Endothelial cell (in vitro differentiated cells): ENCODE results near the gene KLHL42. TPM values are rescaled to one million over a fixed set of nuclear protein-coding genes. Genes with fewer than 3 reads are reported as not detected.

Experiments used
- DNase-seq: peaks from one replicate; pipeline ENCODE4 v3.0.0; 2021; ENCODE audit warnings: low spot score
- H3K27ac Mint-ChIP-seq: one replicate; pipeline ENCODE4 v1.8.0; 2021; ENCODE audit warnings: mixed read lengths, inconsistent platforms; ENCODE audit not compliant: unreplicated experiment
- H3K27me3 Mint-ChIP-seq: one replicate; pipeline ENCODE4 v1.8.0; 2021; ENCODE audit warnings: mild to moderate bottlenecking, moderate library complexity, mixed read lengths, inconsistent platforms; ENCODE audit not compliant: unreplicated experiment
- H3K36me3 Mint-ChIP-seq: one replicate; pipeline ENCODE4 v1.8.0; 2021; ENCODE audit warnings: mild to moderate bottlenecking, low read depth, mixed read lengths, inconsistent platforms; ENCODE audit not compliant: unreplicated experiment
- H3K4me1 Mint-ChIP-seq: one replicate; pipeline ENCODE4 v1.8.0; 2021; ENCODE audit warnings: mild to moderate bottlenecking, mixed read lengths, inconsistent platforms; ENCODE audit not compliant: unreplicated experiment
- H3K4me3 Mint-ChIP-seq: one replicate; pipeline ENCODE4 v1.8.0; 2021; ENCODE audit warnings: mild to moderate bottlenecking, mixed read lengths, inconsistent platforms; ENCODE audit not compliant: unreplicated experiment
- H3K9me3 Mint-ChIP-seq: one replicate; pipeline ENCODE4 v1.8.0; 2021; ENCODE audit warnings: mixed read lengths, inconsistent platforms; ENCODE audit not compliant: unreplicated experiment
- total RNA-seq: library from RNA; stranded (reverse); fragmentation: NEBNext Ultra II Directional; extraction: Animal tissue kit (Norgen Biotek cat#: 25700); gene quantifications from one replicate; pipeline ENCODE4 v1.2.1, GENCODE V29; 2021; ENCODE audit not compliant: unreplicated experiment
- TF ChIP-seq, protein P1 (sequence below): fragments of 200-600 bp; sonication (generic); IDR thresholded peaks from one replicate; pipeline ENCODE4 v1.5.0; 2021; ENCODE audit warnings: antibody characterized with exemption; ENCODE audit not compliant: unreplicated experiment

Gene KLHL42
- total RNA-seq, 1 donor from 2014 or later, result 27.3 TPM

DNA sequence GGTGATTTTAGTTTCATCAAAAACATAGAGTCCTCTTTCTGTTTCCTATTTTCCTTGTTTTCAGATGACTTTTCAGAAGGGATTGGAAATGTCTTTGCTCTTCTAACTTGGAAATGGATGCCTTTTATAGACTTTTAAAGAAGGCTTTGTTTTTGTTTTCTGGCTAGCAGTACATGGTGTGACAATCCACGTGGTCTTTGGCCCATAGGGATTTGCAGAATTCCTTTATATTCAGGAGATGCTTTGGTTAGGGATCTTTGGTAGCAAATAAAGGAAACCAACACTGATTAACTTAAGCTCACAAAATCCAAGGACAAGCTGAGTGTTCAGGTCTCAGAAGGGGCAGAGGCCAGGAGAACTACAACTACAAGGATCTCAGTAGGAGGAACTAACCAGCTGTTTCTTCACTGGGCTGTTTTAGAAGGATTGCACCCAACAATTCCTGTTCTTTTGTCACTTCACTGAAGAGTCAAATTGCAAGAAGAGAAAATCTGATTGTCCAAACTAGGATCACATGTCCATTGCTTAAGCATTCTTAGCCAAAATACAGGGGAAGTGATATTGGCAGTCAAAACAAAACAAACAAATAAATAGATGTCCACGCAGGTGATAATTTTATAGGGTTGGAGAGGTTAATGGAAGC lies 58.6 kb downstream of the KLHL42 start:
- Mint-ChIP-seq H3K27me3 (no peaks in the 10 kb centered on the region), H3K9me3 (no peaks in the 10 kb centered on the region), H3K4me3 (no peak overlapping the region), H3K27ac (no peak overlapping the region), H3K4me1 (no peaks in the 10 kb centered on the region), H3K36me3 (no peaks in the 10 kb centered on the region)
- no peak for DNase-seq
- TF ChIP-seq, protein P1, sequence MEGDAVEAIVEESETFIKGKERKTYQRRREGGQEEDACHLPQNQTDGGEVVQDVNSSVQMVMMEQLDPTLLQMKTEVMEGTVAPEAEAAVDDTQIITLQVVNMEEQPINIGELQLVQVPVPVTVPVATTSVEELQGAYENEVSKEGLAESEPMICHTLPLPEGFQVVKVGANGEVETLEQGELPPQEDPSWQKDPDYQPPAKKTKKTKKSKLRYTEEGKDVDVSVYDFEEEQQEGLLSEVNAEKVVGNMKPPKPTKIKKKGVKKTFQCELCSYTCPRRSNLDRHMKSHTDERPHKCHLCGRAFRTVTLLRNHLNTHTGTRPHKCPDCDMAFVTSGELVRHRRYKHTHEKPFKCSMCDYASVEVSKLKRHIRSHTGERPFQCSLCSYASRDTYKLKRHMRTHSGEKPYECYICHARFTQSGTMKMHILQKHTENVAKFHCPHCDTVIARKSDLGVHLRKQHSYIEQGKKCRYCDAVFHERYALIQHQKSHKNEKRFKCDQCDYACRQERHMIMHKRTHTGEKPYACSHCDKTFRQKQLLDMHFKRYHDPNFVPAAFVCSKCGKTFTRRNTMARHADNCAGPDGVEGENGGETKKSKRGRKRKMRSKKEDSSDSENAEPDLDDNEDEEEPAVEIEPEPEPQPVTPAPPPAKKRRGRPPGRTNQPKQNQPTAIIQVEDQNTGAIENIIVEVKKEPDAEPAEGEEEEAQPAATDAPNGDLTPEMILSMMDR, result no peak

DNA sequence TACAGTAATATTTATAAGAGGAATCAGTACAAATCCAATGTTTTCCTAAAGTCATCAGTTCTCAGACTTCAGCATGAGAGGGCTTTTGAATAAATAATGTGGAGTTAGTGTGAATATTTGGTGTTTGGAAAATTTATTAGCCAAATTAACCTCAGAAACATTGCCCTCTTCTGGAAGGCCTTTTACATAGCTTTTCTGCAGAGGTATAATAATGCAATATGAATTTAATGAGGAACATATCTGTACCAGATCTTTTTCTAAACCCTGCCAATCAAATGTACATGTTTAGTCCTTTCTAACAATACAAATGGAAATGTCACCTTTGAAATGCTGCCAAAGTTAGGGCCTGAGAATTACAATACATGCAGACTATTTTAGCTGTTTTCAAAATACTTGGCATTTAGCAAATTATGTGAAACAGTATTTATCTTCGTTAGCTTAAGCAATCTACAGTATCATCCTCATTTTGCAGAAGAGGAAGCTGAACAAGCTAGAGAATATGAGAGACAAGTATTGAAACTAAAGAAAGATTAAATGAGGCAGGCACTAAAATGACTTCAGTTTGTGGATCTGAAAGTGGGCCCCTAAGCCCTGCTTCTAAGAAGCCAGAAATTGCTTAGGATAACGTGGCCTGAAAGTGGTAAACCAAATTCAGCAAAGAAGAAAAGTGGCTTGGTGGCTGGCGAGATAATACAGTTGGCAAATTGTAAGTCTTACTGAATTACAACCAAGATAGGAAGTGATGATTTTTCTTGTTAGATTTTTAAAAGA lies 60.4 kb downstream of the KLHL42 start:
- Mint-ChIP-seq H3K9me3 (no peaks in the 10 kb centered on the region), H3K36me3 (no peaks in the 10 kb centered on the region), H3K4me3 (no peak overlapping the region), H3K27me3 (no peaks in the 10 kb centered on the region), H3K27ac (no peak overlapping the region), H3K4me1 (no peaks in the 10 kb centered on the region)
- no peak for DNase-seq
- TF ChIP-seq, protein P1, result no peak

DNA sequence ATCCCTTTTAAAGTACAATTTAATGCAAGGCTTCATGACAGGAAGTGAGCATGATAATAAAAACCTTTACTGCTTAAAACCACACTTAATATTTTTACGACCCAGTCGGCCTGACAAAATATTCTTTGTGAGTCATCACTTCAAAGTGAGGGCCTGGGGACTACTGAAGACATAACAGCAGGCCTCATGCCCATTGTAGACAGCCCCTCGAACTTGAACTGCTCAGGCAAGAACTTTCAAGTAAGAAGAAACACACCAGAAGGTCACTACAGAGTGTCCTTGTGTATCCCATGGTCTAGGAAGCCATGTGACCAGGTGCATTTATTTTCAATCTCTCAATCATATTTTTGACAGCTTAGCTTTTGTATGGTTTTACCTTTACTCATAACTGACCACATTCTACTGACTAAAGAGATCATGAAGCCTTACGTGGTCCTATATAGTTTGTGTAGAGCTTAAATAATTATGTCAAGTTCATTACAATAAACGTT lies 61.4 kb downstream of the KLHL42 start:
- Mint-ChIP-seq H3K4me1 (no peaks in the 10 kb centered on the region), H3K36me3 (no peaks in the 10 kb centered on the region), H3K27me3 (no peaks in the 10 kb centered on the region), H3K9me3 (no peaks in the 10 kb centered on the region), H3K27ac (no peak overlapping the region), H3K4me3 (no peak overlapping the region)
- no peak for DNase-seq
- TF ChIP-seq, protein P1, result no peak

DNA sequence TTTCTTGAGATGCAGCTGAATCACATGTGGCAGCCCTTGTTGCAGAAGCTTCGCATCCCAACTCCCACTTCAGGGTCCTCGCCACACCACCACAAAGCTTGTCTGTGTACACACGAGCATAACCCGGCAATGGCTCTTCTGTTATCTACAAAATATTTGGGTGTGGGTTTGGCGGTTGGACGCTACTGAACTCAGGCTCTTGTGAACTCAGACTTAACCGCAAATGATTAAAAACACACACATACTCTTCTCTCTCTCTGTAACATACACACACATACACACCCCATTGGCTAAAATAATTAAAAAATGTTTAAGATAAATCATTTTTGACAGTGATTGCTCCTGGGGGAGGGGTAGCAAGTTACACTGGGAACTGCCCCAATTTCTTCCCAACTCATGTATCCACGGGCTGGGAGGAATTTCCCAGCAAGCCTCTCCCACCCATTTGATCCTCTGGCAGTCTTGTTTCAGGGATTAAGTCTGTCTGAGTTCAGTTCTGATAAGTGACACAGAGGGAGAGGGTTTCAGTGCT lies 63.7 kb downstream of the KLHL42 start:
- TF ChIP-seq, protein P1, result no peak
- Mint-ChIP-seq H3K4me3 (no peak overlapping the region), H3K27ac (no peak overlapping the region), H3K9me3 (no peaks in the 10 kb centered on the region), H3K27me3 (no peaks in the 10 kb centered on the region), H3K4me1 (no peaks in the 10 kb centered on the region), H3K36me3 (no peaks in the 10 kb centered on the region)
- no peak for DNase-seq
